ENCODE measurements around the gene CACNB2. TPM values are rescaled to one million over a fixed set of nuclear protein-coding genes. Genes with fewer than 3 reads are reported as not detected.
A peak's percentile ranks its signal among the peaks of the same experiment; 100 is the strongest.

CACNB2 gene
- total RNA-seq, 1 donor from 2014 or later, result 13.1 TPM

DNA sequence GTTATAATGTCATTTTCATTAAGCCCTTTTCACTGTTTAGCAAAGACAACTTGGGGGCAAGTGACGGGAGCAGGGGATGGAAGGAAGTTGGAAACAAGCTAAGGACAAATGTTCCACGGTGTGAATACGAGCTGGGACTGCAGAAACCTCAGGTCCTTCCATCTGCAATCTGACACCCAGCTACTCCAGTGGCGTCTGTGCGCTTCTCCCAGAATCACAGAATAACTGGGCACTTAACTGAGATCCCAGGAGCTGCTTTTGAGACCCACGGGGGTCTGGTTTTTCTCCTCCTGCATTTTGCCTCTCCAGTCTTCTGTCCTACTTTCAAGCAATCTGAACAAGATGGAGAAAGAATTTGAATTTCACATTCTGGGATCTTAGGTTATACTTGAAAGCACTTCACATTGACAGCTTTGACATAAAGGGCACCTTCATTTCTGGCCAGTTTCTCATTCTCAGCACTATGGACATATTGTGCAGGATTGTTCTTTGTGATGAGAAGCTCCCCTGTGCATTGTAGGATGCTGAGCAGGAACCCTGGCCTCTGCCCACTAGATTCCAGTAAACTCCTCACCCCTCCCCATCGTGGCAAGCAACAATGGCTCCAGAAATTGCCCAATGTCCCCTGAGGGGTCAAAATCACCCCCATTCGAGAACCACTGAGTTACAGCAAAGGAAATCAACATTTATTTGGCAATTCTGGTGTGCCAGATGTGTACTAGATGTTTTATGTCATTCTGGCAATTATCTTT is 194.1 kb downstream of the CACNB2 start:
- Mint-ChIP-seq H3K4me3 (no peak overlapping the region), H3K36me3 (no peaks in the 10 kb centered on the region), H3K27ac (no peak overlapping the region), H3K27me3 (ENCODE audit: low read depth) (no peaks in the 10 kb centered on the region), H3K9me3 (no peaks in the 10 kb centered on the region), H3K4me1 (peaks cover 3% of the 10 kb centered on the region)
- TF ChIP-seq, protein P1, sequence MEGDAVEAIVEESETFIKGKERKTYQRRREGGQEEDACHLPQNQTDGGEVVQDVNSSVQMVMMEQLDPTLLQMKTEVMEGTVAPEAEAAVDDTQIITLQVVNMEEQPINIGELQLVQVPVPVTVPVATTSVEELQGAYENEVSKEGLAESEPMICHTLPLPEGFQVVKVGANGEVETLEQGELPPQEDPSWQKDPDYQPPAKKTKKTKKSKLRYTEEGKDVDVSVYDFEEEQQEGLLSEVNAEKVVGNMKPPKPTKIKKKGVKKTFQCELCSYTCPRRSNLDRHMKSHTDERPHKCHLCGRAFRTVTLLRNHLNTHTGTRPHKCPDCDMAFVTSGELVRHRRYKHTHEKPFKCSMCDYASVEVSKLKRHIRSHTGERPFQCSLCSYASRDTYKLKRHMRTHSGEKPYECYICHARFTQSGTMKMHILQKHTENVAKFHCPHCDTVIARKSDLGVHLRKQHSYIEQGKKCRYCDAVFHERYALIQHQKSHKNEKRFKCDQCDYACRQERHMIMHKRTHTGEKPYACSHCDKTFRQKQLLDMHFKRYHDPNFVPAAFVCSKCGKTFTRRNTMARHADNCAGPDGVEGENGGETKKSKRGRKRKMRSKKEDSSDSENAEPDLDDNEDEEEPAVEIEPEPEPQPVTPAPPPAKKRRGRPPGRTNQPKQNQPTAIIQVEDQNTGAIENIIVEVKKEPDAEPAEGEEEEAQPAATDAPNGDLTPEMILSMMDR (IDR thresholded peaks at IDR 0.05; ENCODE audit: unreplicated experiment), result no peak
- no peak for DNase-seq (ENCODE audit: low spot score in 2 of 2, unreplicated experiment in 2 of 2)

DNA sequence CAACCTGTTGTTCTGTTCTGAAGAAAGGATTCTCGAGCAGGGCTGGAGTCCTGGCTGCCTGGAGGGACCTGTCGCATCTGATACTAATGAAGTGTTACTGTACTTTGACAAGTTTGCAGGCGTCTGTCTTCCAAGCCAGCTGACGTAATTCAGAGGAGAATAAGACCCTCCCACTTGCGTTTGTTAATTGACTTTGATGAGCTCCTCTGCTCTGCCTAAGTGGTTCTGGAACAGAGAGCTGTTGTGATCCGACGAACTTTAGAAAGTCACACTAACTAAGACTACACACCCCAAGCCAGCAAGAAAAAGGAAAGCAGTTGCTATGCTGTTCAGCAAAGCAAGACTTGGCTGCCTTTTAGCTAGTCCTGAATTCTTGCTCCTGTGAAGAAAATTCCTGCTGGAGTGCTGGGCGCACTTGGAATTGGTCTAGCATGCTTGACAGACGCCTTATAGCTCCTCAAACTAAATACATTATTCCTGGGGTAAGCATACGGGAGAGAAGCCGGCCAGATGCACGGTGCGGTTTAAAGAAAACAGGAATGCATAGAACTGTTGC is 200.3 kb downstream of the CACNB2 start:
- Mint-ChIP-seq H3K4me3 (peak overlapping the region; percentile 54), H3K27ac (peak overlapping the region; percentile 76), H3K4me1 (peaks cover 13% of the 10 kb centered on the region), H3K36me3 (no peaks in the 10 kb centered on the region), H3K27me3 (ENCODE audit: low read depth) (no peaks in the 10 kb centered on the region), H3K9me3 (no peaks in the 10 kb centered on the region)
- TF ChIP-seq, protein P1 (IDR thresholded peaks at IDR 0.05; ENCODE audit: unreplicated experiment), result no peak
- no peak for DNase-seq (ENCODE audit: low spot score in 2 of 2, unreplicated experiment in 2 of 2)

DNA sequence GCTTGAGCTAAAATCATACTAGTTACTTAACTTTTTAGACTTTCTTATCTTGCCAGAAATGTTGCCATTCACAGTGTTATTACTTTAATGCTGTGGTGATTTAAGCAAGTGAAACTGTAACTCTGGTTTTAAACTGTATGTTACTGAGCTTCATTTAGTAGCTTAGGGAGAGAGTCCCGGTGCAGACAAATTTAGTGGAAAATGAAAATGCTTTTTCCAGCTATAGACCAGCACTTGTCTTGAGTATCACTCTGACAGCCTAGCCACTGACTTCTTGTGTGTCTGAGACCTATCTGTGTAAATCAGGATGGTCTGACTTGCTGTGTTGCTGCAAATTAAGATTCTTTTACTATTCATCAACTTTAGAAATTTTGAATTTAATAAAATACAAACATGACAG is 200.8 kb downstream of the CACNB2 start:
- H3K36me3 Mint-ChIP-seq, result no peaks in the 10 kb centered on the region
- peak overlapping the region; percentile 54 for H3K4me3 Mint-ChIP-seq
- no peak for DNase-seq (ENCODE audit: low spot score in 2 of 2, unreplicated experiment in 2 of 2)
- TF ChIP-seq, protein P1 (IDR thresholded peaks at IDR 0.05; ENCODE audit: unreplicated experiment), result no peak
- peaks cover 13% of the 10 kb centered on the region for H3K4me1 Mint-ChIP-seq
- H3K27me3 Mint-ChIP-seq (ENCODE audit: low read depth), result no peaks in the 10 kb centered on the region
- no peaks in the 10 kb centered on the region for H3K9me3 Mint-ChIP-seq
- H3K27ac Mint-ChIP-seq, result no peak overlapping the region

DNA sequence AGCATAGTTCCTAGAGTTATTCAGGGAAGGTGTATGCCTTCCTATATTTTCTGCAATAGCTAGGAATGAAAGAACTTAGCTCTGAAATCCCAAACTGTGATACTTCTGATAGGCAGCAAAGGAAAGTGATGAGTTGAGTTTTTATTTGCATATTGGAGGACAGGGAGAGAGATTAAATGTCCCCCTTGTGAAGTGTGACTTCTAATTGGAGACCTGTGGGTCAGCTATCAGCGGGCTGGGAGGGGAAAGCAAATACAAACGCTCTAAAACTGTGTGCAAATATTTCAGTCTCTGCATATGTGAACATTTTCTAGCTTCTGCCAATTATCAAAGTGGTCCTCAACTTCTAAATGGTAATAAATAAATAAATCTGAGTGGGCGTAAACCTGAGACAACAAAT is 203.3 kb downstream of the CACNB2 start:
- Mint-ChIP-seq H3K9me3 (no peaks in the 10 kb centered on the region), H3K36me3 (no peaks in the 10 kb centered on the region), H3K4me3 (no peak overlapping the region), H3K27me3 (ENCODE audit: low read depth) (no peaks in the 10 kb centered on the region), H3K27ac (no peak overlapping the region), H3K4me1 (peaks cover 13% of the 10 kb centered on the region)
- no peak for DNase-seq (ENCODE audit: low spot score in 2 of 2, unreplicated experiment in 2 of 2)
- TF ChIP-seq, protein P1 (IDR thresholded peaks at IDR 0.05; ENCODE audit: unreplicated experiment), result no peak

DNA sequence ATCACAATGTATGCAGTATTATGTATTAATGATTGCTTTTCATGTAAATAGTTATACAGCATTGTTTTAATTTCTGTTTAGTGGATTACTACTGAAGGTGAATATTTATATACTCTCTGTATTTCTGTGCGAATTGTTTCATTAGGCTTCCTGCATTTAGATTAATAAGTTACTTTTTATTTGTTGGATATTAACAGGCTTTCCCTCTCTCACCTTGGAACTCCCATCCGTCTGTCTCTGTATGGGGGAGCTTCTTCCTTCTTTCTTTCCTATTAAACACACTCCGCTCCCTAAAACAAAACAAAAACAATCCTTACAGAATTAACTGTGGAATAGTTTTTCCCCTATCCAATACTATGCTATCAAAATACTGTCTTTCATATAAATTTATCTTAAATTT is 205.1 kb downstream of the CACNB2 start:
- Mint-ChIP-seq H3K27me3 (ENCODE audit: low read depth) (no peaks in the 10 kb centered on the region), H3K36me3 (no peaks in the 10 kb centered on the region)
- DNase-seq (ENCODE audit: low spot score in 2 of 2, unreplicated experiment in 2 of 2), result no peak

More for the DNA sequence above, 205.1 kb downstream of the CACNB2 start:
- H3K9me3 Mint-ChIP-seq, result no peaks in the 10 kb centered on the region
- no peak overlapping the region for H3K4me3 Mint-ChIP-seq
- peaks cover 7% of the 10 kb centered on the region for H3K4me1 Mint-ChIP-seq
- TF ChIP-seq, protein P1 (IDR thresholded peaks at IDR 0.05; ENCODE audit: unreplicated experiment), result no peak
- no peak overlapping the region for H3K27ac Mint-ChIP-seq

Data from mesothelial cell of epicardium (in vitro differentiated cells).